Endothelial cell of umbilical vein (primary cell): ENCODE measurements around the gene NFYC. TPM values are rescaled to one million over a fixed set of nuclear protein-coding genes. Genes with fewer than 3 reads are reported as not detected.

Experiments used
- BruUV-seq: library from RNA; stranded (reverse); fragments of 400-500 nt; replicated peaks from 2 replicates; lab custom pipeline; 2021; lab: Mats Ljungman, UMichigan
- CTCF ChIA-PET: fragments of 300-600, 350-600 bp; sonication (Branson Sonifier 250); formaldehyde crosslinking; loops from one replicate; lab custom pipeline; 2021; ENCODE audit warnings: antibody characterized with exemption, inconsistent platforms; lab: Charles Lee
- POLR2A ChIA-PET: fragments of 300-600, 350-600 bp; sonication (Branson Sonifier 250); formaldehyde crosslinking; loops from one replicate; lab custom pipeline; 2021; ENCODE audit warnings: antibody characterized with exemption, inconsistent platforms; lab: Charles Lee
- DNase-seq: peaks from one replicate; pipeline ENCODE4 v3.0.0-alpha.2; 2011; ENCODE audit warnings: low read depth, low spot score
- FAIRE-seq: peaks from 2 replicates; lab custom pipeline; 2011; peaks lifted over from hg19 to GRCh38; lab: Jason Lieb, UNC
- H2AFZ ChIP-seq: 2 replicates; pipeline ENCODE4 v1.6.0; 2012; ENCODE audit warnings: low read depth, low read length, control low read depth, inconsistent platforms
- H3K27ac ChIP-seq: 2 replicates; pipeline ENCODE4 v1.5.1; 2011; ENCODE audit warnings: low read depth, mild to moderate bottlenecking, control low read depth, low read length, moderate library complexity; ENCODE audit not compliant: insufficient read depth
- H3K27me3 ChIP-seq, 2 experiments: 2 replicates each; pipeline versions ENCODE4 v1.6.0 to v1.6.1; 2011; ENCODE audit warnings: low read length in 2 of 2, mixed read lengths in 1 of 2; ENCODE audit not compliant: control insufficient read depth in 2 of 2, insufficient read depth in 2 of 2
- H3K36me3 ChIP-seq, 2 experiments: 2 replicates in 1 of 2; 3 replicates in 1 of 2; pipeline ENCODE4 v1.5.1; 2011; ENCODE audit warnings: low read length in 2 of 2, mild to moderate bottlenecking in 1 of 2, moderate library complexity in 1 of 2; ENCODE audit not compliant: control insufficient read depth in 2 of 2, insufficient read depth in 2 of 2; ENCODE audit errors: extremely low read depth in 1 of 2
- H3K4me1 ChIP-seq: 3 replicates; pipeline ENCODE4 v1.5.1; 2011; ENCODE audit warnings: mild to moderate bottlenecking, low read length; ENCODE audit not compliant: control insufficient read depth, insufficient read depth; ENCODE audit errors: extremely low read depth
- H3K4me2 ChIP-seq: 2 replicates; pipeline ENCODE4 v1.6.1; 2011; ENCODE audit warnings: low read length, control low read depth, mixed read lengths; ENCODE audit not compliant: insufficient read depth
- H3K4me3 ChIP-seq, 3 experiments: fragments of 200-600 bp in 1 of 3; sonication (generic), shearing (Covaris generic) in 1 of 3; replicated peaks in 1 of 3; 2 replicates each; pipeline ENCODE4 v1.5.1; 2011 to 2016; ENCODE audit warnings: control low read depth in 3 of 3, low read length in 3 of 3, mild to moderate bottlenecking in 2 of 3, inconsistent platforms in 1 of 3, low read depth in 1 of 3, moderate library complexity in 1 of 3; ENCODE audit not compliant: insufficient read depth in 1 of 3
- H3K79me2 ChIP-seq: 2 replicates; pipeline ENCODE4 v1.6.0; 2012; ENCODE audit warnings: low read length, inconsistent platforms; ENCODE audit not compliant: control insufficient read depth, insufficient read depth
- H3K9ac ChIP-seq: replicated peaks from 2 replicates; pipeline ENCODE3; 2011; ENCODE audit warnings: low read length, control low read depth; ENCODE audit not compliant: insufficient read depth; ENCODE audit errors: extremely low read depth
- H3K9me1 ChIP-seq: replicated peaks from 3 replicates; pipeline ENCODE4 v1.6.0; 2011; ENCODE audit warnings: mild to moderate bottlenecking, low read length; ENCODE audit not compliant: control insufficient read depth, insufficient read depth; ENCODE audit errors: extremely low read depth
- H3K9me3 ChIP-seq: replicated peaks from 2 replicates; pipeline ENCODE4 v1.5.1; 2012; ENCODE audit warnings: low read length, inconsistent platforms; ENCODE audit not compliant: control insufficient read depth, insufficient read depth
- H4K20me1 ChIP-seq: replicated peaks from 2 replicates; pipeline ENCODE3; 2011; ENCODE audit warnings: mild to moderate bottlenecking, low read length; ENCODE audit not compliant: control insufficient read depth, insufficient read depth; ENCODE audit errors: extremely low read depth
- CTCF ChIP-seq, 2 donors: IDR thresholded peaks; 1 replicate in 1 of 2; 2 replicates in 1 of 2; pipeline ENCODE4 v1.5.1; 2011; ENCODE audit warnings: low read length in 2 of 2, mild to moderate bottlenecking in 2 of 2, moderate library complexity in 2 of 2, control low read depth in 1 of 2, inconsistent platforms in 1 of 2, low read depth in 1 of 2; ENCODE audit not compliant: insufficient read depth in 1 of 2; ENCODE audit errors: extremely low read depth in 1 of 2
- EZH2 ChIP-seq: IDR thresholded peaks from 2 replicates; pipeline ENCODE4 v1.6.1; 2012; ENCODE audit warnings: borderline replicate concordance, low read depth, mild to moderate bottlenecking, moderate library complexity, low read length, inconsistent platforms; ENCODE audit not compliant: severe bottlenecking
- FOS ChIP-seq: IDR thresholded peaks from 2 replicates; pipeline ENCODE4 v1.6.1; 2011; ENCODE audit warnings: mild to moderate bottlenecking, low read length, moderate library complexity, borderline replicate concordance; ENCODE audit not compliant: insufficient read depth
- GATA2 ChIP-seq: IDR thresholded peaks from 2 replicates; pipeline ENCODE4 v1.7.0; 2011; ENCODE audit warnings: low read depth, mild to moderate bottlenecking, moderate library complexity, mixed read lengths, low read length; ENCODE audit not compliant: insufficient read length, insufficient read depth
- JUN ChIP-seq: IDR thresholded peaks from 2 replicates; pipeline ENCODE4 v1.6.1; 2011; ENCODE audit warnings: borderline replicate concordance, low read depth; ENCODE audit not compliant: insufficient read length, insufficient read depth
- MAX ChIP-seq: IDR thresholded peaks from 2 replicates; pipeline ENCODE4 v1.6.1; 2011; ENCODE audit not compliant: insufficient read depth, insufficient read length
- MYC ChIP-seq: IDR thresholded peaks from one replicate; pipeline ENCODE4 v1.6.1; 2011; ENCODE audit warnings: mild to moderate bottlenecking, low read depth, low read length
- POLR2A ChIP-seq: IDR thresholded peaks from 2 replicates; pipeline ENCODE4 v1.6.1; 2012; ENCODE audit warnings: low read depth, mild to moderate bottlenecking, control low read depth, low read length
- POLR2AphosphoS5 ChIP-seq: IDR thresholded peaks from 2 replicates; pipeline ENCODE4 v1.6.1; 2012; ENCODE audit warnings: low read depth, mild to moderate bottlenecking, control low read depth, low read length, moderate library complexity; ENCODE audit not compliant: insufficient read depth
- dilution Hi-C: fragments of 300-500 bp; cut with MboI; formaldehyde crosslinking; loops from one replicate; pipeline ENCODE4 v1.15.0; 2019; ENCODE audit warnings: low sequenced_read_pairs; ENCODE audit not compliant: extremely low pct_ligation_motif_present
- intact Hi-C: fragments of 100-400 bp; cut with micrococcal nuclease; formaldehyde crosslinking; loops from one replicate; pipeline ENCODE4 v1.10.0; 2022
- polyA plus RNA-seq, 4 experiments: library from polyadenylated mRNA; depleted of rRNA in 3 of 4; stranded (reverse) in 3 of 4; unstranded in 1 of 4; fragments of >200 nt; gene quantifications; 2 replicates each; pipeline versions ENCODE4 v1.2.1 to v1.2.3, GENCODE V29; 2011 to 2012; ENCODE audit warnings: missing spikeins in 1 of 4
- total RNA-seq: library from RNA; stranded (reverse); gene quantifications from 2 replicates; pipeline ENCODE4 v1.2.3, GENCODE V29; 2021

The NFYC gene
- total and polyA plus RNA-seq, 2 donors (not counting 3 experiments of a cell fraction or from before 2014, with no cell fraction given), result 51.1 to 81.7 TPM

GRCh38 chr1:40757084-40757483 lies 65.6 kb downstream of the NFYC start:
- dilution Hi-C loops, result no loop called here

More at GRCh38 chr1:40757084-40757483, 65.6 kb downstream of the NFYC start:
- CTCF ChIA-PET, result interaction anchor here (0.7 to 2.0 kb wide), 9 partner anchors 8 to 196 kb away, joined by 3 to 7 read pairs (median 3); no protein-coding TSS in a partner anchor
- Histone ChIP-seq H3K9me1 (no peaks in the 10 kb centered on the region), H3K4me1 (no peaks in the 10 kb centered on the region), H3K79me2 (no peaks in the 10 kb centered on the region), H3K27ac (no peak overlapping the region), H3K4me2 (no peak overlapping the region), H3K9ac (no peak overlapping the region), H3K36me3 (peaks cover 0 to 34% of the 10 kb centered on the region in 2 experiments), H3K27me3 (no peaks in the 10 kb centered on the region), H3K9me3 (no peaks in the 10 kb centered on the region), H4K20me1 (no peaks in the 10 kb centered on the region), H2AFZ (no peak overlapping the region), H3K4me3 (no peak overlapping the region)
- POLR2A ChIA-PET, result no interaction called here
- no TSS peak for BruUV-seq
- no peak for DNase-seq
- intact Hi-C loops, result no loop called here
- TF ChIP-seq MYC (no peak), MAX (no peak), POLR2A (no peak), POLR2AphosphoS5 (no peak), EZH2 (no peak), CTCF (IDR thresholded peaks at IDR 0.05; ENCODE audit: extremely low read depth in 1 of 2, insufficient read depth in 1 of 2, low read depth in 1 of 2, low read length in 2 of 2) (no peak), FOS (no peak), JUN (no peak), GATA2 (no peak)
- FAIRE-seq, result no peak
